Panc1 (cell line): ENCODE results near the gene GNG7. TPM values are rescaled to one million over a fixed set of nuclear protein-coding genes. Genes with fewer than 3 reads are reported as not detected.

ENCODE experiments used
- ATAC-seq: fragments of 200-7000 bp; cut with Tn5 transposase; 2 replicates; pipeline ENCODE4 v1.9.1; 2020; ENCODE audit warnings: mild to moderate bottlenecking, moderate library complexity
- BruUV-seq: library from RNA; stranded (reverse); fragments of 400-500 nt; replicated peaks from 2 replicates; lab custom pipeline; 2021; lab: Mats Ljungman, UMichigan
- CTCF ChIA-PET: fragments of 300-600 bp; sonication (Branson Sonifier 250); formaldehyde crosslinking; loops from one replicate; lab custom pipeline; 2022; ENCODE audit warnings: antibody characterized with exemption; lab: Charles Lee
- POLR2A ChIA-PET: fragments of 300-600 bp; sonication (Branson Sonifier 250); formaldehyde crosslinking; loops from one replicate; lab custom pipeline; 2022; ENCODE audit warnings: antibody characterized with exemption; lab: Charles Lee
- DNase-seq: peaks from one replicate; pipeline ENCODE4 v3.0.0-alpha.2; 2010; ENCODE audit warnings: low read depth, low spot score
- H3K27ac ChIP-seq: 2 replicates; pipeline ENCODE4 v1.5.1; 2011; ENCODE audit warnings: mild to moderate bottlenecking, low read length, inconsistent platforms
- H3K27me3 ChIP-seq: fragments of 200-500 bp; sonication (Bioruptor generic); 2 replicates; pipeline ENCODE4 v1.6.0; 2014; ENCODE audit warnings: low read length, inconsistent platforms; ENCODE audit not compliant: control insufficient read depth, insufficient read depth
- H3K36me3 ChIP-seq: fragments of 200-500 bp; sonication (Bioruptor generic); 2 replicates; pipeline ENCODE4 v1.5.1; 2014; ENCODE audit warnings: inconsistent platforms, mild to moderate bottlenecking, low read length, moderate library complexity; ENCODE audit not compliant: control insufficient read depth, insufficient read depth
- H3K4me1 ChIP-seq: 2 replicates; pipeline ENCODE4 v1.5.1; 2011; ENCODE audit warnings: inconsistent platforms, mild to moderate bottlenecking, low read length, moderate library complexity; ENCODE audit not compliant: control insufficient read depth, insufficient read depth
- H3K4me3 ChIP-seq, 2 experiments: 2 replicates each; pipeline ENCODE4 v1.5.1; 2011 to 2012; ENCODE audit warnings: low read depth in 2 of 2, low read length in 2 of 2, mild to moderate bottlenecking in 2 of 2, inconsistent platforms in 1 of 2, moderate library complexity in 1 of 2
- H3K9me3 ChIP-seq: fragments of 200-500 bp; sonication (Bioruptor generic); 2 replicates; pipeline ENCODE4 v1.5.1; 2014; ENCODE audit warnings: low read depth, mild to moderate bottlenecking, inconsistent platforms, low read length, moderate library complexity; ENCODE audit not compliant: control insufficient read depth, insufficient read depth
- CTCF ChIP-seq: fragments of 450-650 bp; IDR thresholded peaks from 2 replicates; pipeline ENCODE4 v1.5.1; 2017; ENCODE audit warnings: mild to moderate bottlenecking
- POLR2AphosphoS5 ChIP-seq: IDR thresholded peaks from 2 replicates; pipeline ENCODE4 v1.6.1; 2012; ENCODE audit warnings: mild to moderate bottlenecking, low read depth, low read length, moderate library complexity
- SIN3A ChIP-seq: IDR thresholded peaks from 2 replicates; pipeline ENCODE4 v1.6.1; 2012; ENCODE audit warnings: low read depth, mild to moderate bottlenecking, low read length, moderate library complexity, borderline replicate concordance; ENCODE audit not compliant: insufficient read depth
- TCF7L2 ChIP-seq: IDR thresholded peaks from 2 replicates; pipeline ENCODE4 v1.6.1; 2011; ENCODE audit warnings: mild to moderate bottlenecking, low read depth, low read length, inconsistent platforms
- in situ Hi-C: cut with HindIII; loops from 2 replicates; pipeline ENCODE4 v1.10.0; 2016; ENCODE audit warnings: low sequenced_read_pairs, low pct_unique_long_range_greater_than_20kb
- intact Hi-C: fragments of 100-400 bp; cut with micrococcal nuclease; formaldehyde crosslinking; loops from one replicate; pipeline ENCODE4 v1.10.0; 2022; ENCODE audit not compliant: unreplicated experiment
- total RNA-seq: library from RNA; stranded (reverse); gene quantifications from one replicate; pipeline ENCODE4 v1.2.1, GENCODE V29; 2021; ENCODE audit not compliant: unreplicated experiment
- TF ChIP-seq, protein P1 (sequence below), 2 experiments: IDR thresholded peaks; 2 replicates each; pipeline ENCODE4 v1.6.1; 2011 to 2012; ENCODE audit warnings: low read depth in 2 of 2, control low read depth in 1 of 2, low read length in 1 of 2, mild to moderate bottlenecking in 1 of 2, moderate library complexity in 1 of 2; ENCODE audit not compliant: insufficient read depth in 1 of 2

Gene GNG7
- total RNA-seq, 1 experiment from 2014 or later: 0.74 TPM

GRCh38 chr19:2639999-2640398, 62.5 kb downstream of the GNG7 start:
- Histone ChIP-seq H3K4me3 (no peak overlapping the region), H3K36me3 (no peaks in the 10 kb centered on the region), H3K27ac (no peak overlapping the region), H3K9me3 (no peaks in the 10 kb centered on the region), H3K27me3 (no peaks in the 10 kb centered on the region), H3K4me1 (peaks cover 8% of the 10 kb centered on the region)
- intact Hi-C loops (no loop called here), in situ Hi-C loops (no loop called here)
- no peak for DNase-seq
- no peak for ATAC-seq
- ChIA-PET CTCF (no interaction called here), POLR2A (no interaction called here)
- TF ChIP-seq CTCF: no peak
- TF ChIP-seq SIN3A: no peak
- TF ChIP-seq, protein P1, sequence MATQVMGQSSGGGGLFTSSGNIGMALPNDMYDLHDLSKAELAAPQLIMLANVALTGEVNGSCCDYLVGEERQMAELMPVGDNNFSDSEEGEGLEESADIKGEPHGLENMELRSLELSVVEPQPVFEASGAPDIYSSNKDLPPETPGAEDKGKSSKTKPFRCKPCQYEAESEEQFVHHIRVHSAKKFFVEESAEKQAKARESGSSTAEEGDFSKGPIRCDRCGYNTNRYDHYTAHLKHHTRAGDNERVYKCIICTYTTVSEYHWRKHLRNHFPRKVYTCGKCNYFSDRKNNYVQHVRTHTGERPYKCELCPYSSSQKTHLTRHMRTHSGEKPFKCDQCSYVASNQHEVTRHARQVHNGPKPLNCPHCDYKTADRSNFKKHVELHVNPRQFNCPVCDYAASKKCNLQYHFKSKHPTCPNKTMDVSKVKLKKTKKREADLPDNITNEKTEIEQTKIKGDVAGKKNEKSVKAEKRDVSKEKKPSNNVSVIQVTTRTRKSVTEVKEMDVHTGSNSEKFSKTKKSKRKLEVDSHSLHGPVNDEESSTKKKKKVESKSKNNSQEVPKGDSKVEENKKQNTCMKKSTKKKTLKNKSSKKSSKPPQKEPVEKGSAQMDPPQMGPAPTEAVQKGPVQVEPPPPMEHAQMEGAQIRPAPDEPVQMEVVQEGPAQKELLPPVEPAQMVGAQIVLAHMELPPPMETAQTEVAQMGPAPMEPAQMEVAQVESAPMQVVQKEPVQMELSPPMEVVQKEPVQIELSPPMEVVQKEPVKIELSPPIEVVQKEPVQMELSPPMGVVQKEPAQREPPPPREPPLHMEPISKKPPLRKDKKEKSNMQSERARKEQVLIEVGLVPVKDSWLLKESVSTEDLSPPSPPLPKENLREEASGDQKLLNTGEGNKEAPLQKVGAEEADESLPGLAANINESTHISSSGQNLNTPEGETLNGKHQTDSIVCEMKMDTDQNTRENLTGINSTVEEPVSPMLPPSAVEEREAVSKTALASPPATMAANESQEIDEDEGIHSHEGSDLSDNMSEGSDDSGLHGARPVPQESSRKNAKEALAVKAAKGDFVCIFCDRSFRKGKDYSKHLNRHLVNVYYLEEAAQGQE (IDR thresholded peaks at IDR 0.05; ENCODE audit: insufficient read depth in 1 of 2, low read depth in 2 of 2, low read length in 1 of 2): no peak
- TF ChIP-seq TCF7L2: no peak
- TF ChIP-seq POLR2AphosphoS5: no peak
- no TSS peak for BruUV-seq

GRCh38 chr19:2638417-2638940, 64.0 kb downstream of the GNG7 start:
- no peaks in the 10 kb centered on the region for H3K36me3 ChIP-seq
- no peaks in the 10 kb centered on the region for H3K9me3 ChIP-seq
- BruUV-seq: no TSS peak
- TF ChIP-seq SIN3A: no peak
- TF ChIP-seq, protein P1 (IDR thresholded peaks at IDR 0.05; ENCODE audit: insufficient read depth in 1 of 2, low read depth in 2 of 2, low read length in 1 of 2): no peak
- no peak for TF ChIP-seq CTCF
- TF ChIP-seq POLR2AphosphoS5: no peak
- TF ChIP-seq TCF7L2: no peak
- intact Hi-C loops (no loop called here), in situ Hi-C loops (no loop called here)
- ChIA-PET POLR2A (no interaction called here), CTCF (no interaction called here)
- DNase-seq (no peak), ATAC-seq (no peak)
- no peak overlapping the region for H3K27ac ChIP-seq
- no peak overlapping the region for H3K4me3 ChIP-seq
- peaks cover 8% of the 10 kb centered on the region for H3K4me1 ChIP-seq
- H3K27me3 ChIP-seq: no peaks in the 10 kb centered on the region
